MM.1S (cell line): Measurements from ENCODE around the gene STARD3NL.

Experiments used
- DNase-seq: peaks from one replicate; pipeline ENCODE4 v3.0.0-alpha.2; 2015
- H2AFZ ChIP-seq: fragments of 300-600 bp; sonication (generic); 2 replicates; pipeline ENCODE4 v1.6.0; 2016; ENCODE audit warnings: antibody characterized with exemption, low read length
- H3F3A ChIP-seq: fragments of 300-600 bp; sonication (generic); 2 replicates; pipeline ENCODE4 v1.6.1; 2016; ENCODE audit warnings: mild to moderate bottlenecking, antibody characterized with exemption, low read length, moderate library complexity, mixed read lengths; ENCODE audit not compliant: insufficient read depth
- H3K27ac ChIP-seq: fragments of 300-600 bp; sonication (generic); 2 replicates; pipeline ENCODE4 v1.5.1; 2016; ENCODE audit warnings: mild to moderate bottlenecking, low read length
- H3K27me3 ChIP-seq: fragments of 300-600 bp; sonication (generic); replicated peaks from 2 replicates; pipeline ENCODE4 v1.6.0; 2016; ENCODE audit warnings: low read length; ENCODE audit not compliant: insufficient read depth
- H3K36me3 ChIP-seq: fragments of 300-600 bp; sonication (generic); replicated peaks from 2 replicates; pipeline ENCODE4 v1.6.1; 2016; ENCODE audit warnings: mild to moderate bottlenecking, low read length, mixed read lengths; ENCODE audit not compliant: insufficient read depth
- H3K4me1 ChIP-seq: fragments of 300-600 bp; sonication (generic); 2 replicates; pipeline ENCODE4 v1.6.1; 2016; ENCODE audit warnings: low read length, mixed read lengths
- H3K4me2 ChIP-seq: fragments of 300-600 bp; sonication (generic); 2 replicates; pipeline ENCODE4 v1.6.0; 2016; ENCODE audit warnings: low read depth, low read length
- H3K4me3 ChIP-seq: fragments of 300-600 bp; sonication (generic); 2 replicates; pipeline ENCODE4 v1.5.1; 2016; ENCODE audit warnings: low read length, mixed read lengths
- H3K79me2 ChIP-seq: fragments of 300-600 bp; sonication (generic); 2 replicates; pipeline ENCODE4 v1.6.1; 2016; ENCODE audit warnings: mixed run types, low read length, mixed read lengths
- H3K9ac ChIP-seq: fragments of 300-600 bp; sonication (generic); 2 replicates; pipeline ENCODE4 v1.6.1; 2016; ENCODE audit warnings: low read length, mixed read lengths
- H3K9me2 ChIP-seq: fragments of 300-600 bp; sonication (generic); replicated peaks from 2 replicates; pipeline ENCODE4 v1.6.1; 2016; ENCODE audit warnings: mild to moderate bottlenecking, low read length, mixed read lengths; ENCODE audit not compliant: insufficient read depth
- H3K9me3 ChIP-seq: fragments of 300-600 bp; sonication (generic); replicated peaks from 2 replicates; pipeline ENCODE4 v1.6.1; 2016; ENCODE audit warnings: mild to moderate bottlenecking, low read length, mixed read lengths; ENCODE audit not compliant: insufficient read depth
- H4K20me1 ChIP-seq: fragments of 300-600 bp; sonication (generic); 2 replicates; pipeline ENCODE4 v1.6.1; 2016; ENCODE audit warnings: mild to moderate bottlenecking, low read length, moderate library complexity, mixed read lengths; ENCODE audit not compliant: insufficient read depth
- CTCF ChIP-seq: fragments of 300-600 bp; sonication (generic); IDR thresholded peaks from 2 replicates; pipeline ENCODE4 v1.5.1; 2016; ENCODE audit warnings: antibody characterized with exemption, low read length, mixed read lengths
- EZH2 ChIP-seq: fragments of 300-600 bp; sonication (generic); optimal IDR thresholded peaks from 2 replicates; pipeline ENCODE3; 2017; ENCODE audit warnings: low read depth, mild to moderate bottlenecking, antibody characterized with exemption, low read length, mixed read lengths
- EZH2phosphoT487 ChIP-seq: fragments of 300-600 bp; sonication (generic); IDR thresholded peaks from 2 replicates; pipeline ENCODE4 v1.6.1; 2018; ENCODE audit warnings: antibody characterized with exemption, low read length

STARD3NL gene

GRCh38 chr7:38179776-38180226 is 1.8 kb downstream of the STARD3NL start:
- H3K27me3 ChIP-seq, result no peaks in the 10 kb centered on the region
- no peaks in the 10 kb centered on the region for H3K36me3 ChIP-seq
- TF ChIP-seq EZH2phosphoT487 (no peak), EZH2 (no peak), CTCF (no peak)
- H3F3A ChIP-seq, result no peaks in the 10 kb centered on the region
- H2AFZ ChIP-seq, result no peak overlapping the region
- H3K9me2 ChIP-seq, result no peaks in the 10 kb centered on the region
- no peak overlapping the region for H3K4me2 ChIP-seq
- no peaks in the 10 kb centered on the region for H4K20me1 ChIP-seq
- H3K79me2 ChIP-seq, result peaks cover 7% of the 10 kb centered on the region
- H3K27ac ChIP-seq, result no peak overlapping the region
- no peak overlapping the region for H3K9ac ChIP-seq
- no peaks in the 10 kb centered on the region for H3K9me3 ChIP-seq
- H3K4me3 ChIP-seq, result no peak overlapping the region
- DNase-seq, result no peak
- peaks cover 10% of the 10 kb centered on the region; the same call in 1 of the 2 replicates for H3K4me1 ChIP-seq

GRCh38 chr7:38181111-38181510 is 3.1 kb downstream of the STARD3NL start:
- TF ChIP-seq CTCF, result no peak
- TF ChIP-seq EZH2phosphoT487, result no peak
- no peak for TF ChIP-seq EZH2
- no peaks in the 10 kb centered on the region for H4K20me1 ChIP-seq
- peaks cover 7% of the 10 kb centered on the region for H3K79me2 ChIP-seq
- peaks cover 10% of the 10 kb centered on the region; the same call in 1 of the 2 replicates for H3K4me1 ChIP-seq
- H3K9ac ChIP-seq, result no peak overlapping the region
- H3F3A ChIP-seq, result no peaks in the 10 kb centered on the region
- H2AFZ ChIP-seq, result no peak overlapping the region
- no peaks in the 10 kb centered on the region for H3K9me3 ChIP-seq
- H3K36me3 ChIP-seq, result no peaks in the 10 kb centered on the region
- H3K27ac ChIP-seq, result no peak overlapping the region
- no peaks in the 10 kb centered on the region for H3K9me2 ChIP-seq
- no peak overlapping the region for H3K4me2 ChIP-seq
- H3K4me3 ChIP-seq, result no peak overlapping the region
- no peak for DNase-seq
- no peaks in the 10 kb centered on the region for H3K27me3 ChIP-seq

- no peak for DNase-seq
- H3K4me1 ChIP-seq, result peaks cover 10% of the 10 kb centered on the region; the same call in 1 of the 2 replicates
- H3K4me3 ChIP-seq, result no peak overlapping the region
- H3K9me3 ChIP-seq, result no peaks in the 10 kb centered on the region
- no peaks in the 10 kb centered on the region for H4K20me1 ChIP-seq
- no peak overlapping the region for H3K4me2 ChIP-seq
- H3K27me3 ChIP-seq, result no peaks in the 10 kb centered on the region
- H3F3A ChIP-seq, result no peaks in the 10 kb centered on the region
- H3K27ac ChIP-seq, result no peak overlapping the region
- peaks cover 7% of the 10 kb centered on the region for H3K79me2 ChIP-seq
- no peaks in the 10 kb centered on the region for H3K36me3 ChIP-seq
- no peak overlapping the region for H3K9ac ChIP-seq
- H3K9me2 ChIP-seq, result no peaks in the 10 kb centered on the region
- H2AFZ ChIP-seq, result no peak overlapping the region
- TF ChIP-seq EZH2, result no peak
- TF ChIP-seq EZH2phosphoT487, result no peak
- TF ChIP-seq CTCF, result no peak
Measured at GRCh38 chr7:38182450-38182849, 4.4 kb downstream of the STARD3NL start.
